Kidney (tissue), 14 donors: Measurements from ENCODE around the gene SMPD3. TPM values are rescaled to one million over a fixed set of nuclear protein-coding genes. Genes with fewer than 3 reads are reported as not detected.

Experiments used
- DNase-seq, 5 donors: peaks; one replicate each; pipeline ENCODE4 v3.0.0-alpha.2; 2013 to 2020
- FAIRE-seq: peaks from 2 replicates; lab custom pipeline; 2012; peaks lifted over from hg19 to GRCh38; lab: Jason Lieb, UNC
- H3K27ac ChIP-seq, 2 donors: one replicate each; pipeline ENCODE4 v1.7.0; 2013; ENCODE audit warnings: low read depth in 2 of 2, low read length in 2 of 2, inconsistent platforms in 1 of 2
- H3K27me3 ChIP-seq: one replicate; pipeline ENCODE4 v1.7.1; 2013; ENCODE audit warnings: low read length, inconsistent platforms; ENCODE audit not compliant: control insufficient read depth, insufficient read depth
- H3K36me3 ChIP-seq, 3 donors: one replicate each; pipeline versions ENCODE4 v1.7.0 to v1.7.1; 2013; ENCODE audit warnings: low read length in 3 of 3, control low read depth in 1 of 3, inconsistent platforms in 1 of 3; ENCODE audit not compliant: insufficient read depth in 3 of 3, control insufficient read depth in 2 of 3
- H3K4me1 ChIP-seq, 3 donors: one replicate each; pipeline versions ENCODE4 v1.7.0 to v1.7.1; 2013; ENCODE audit warnings: low read length in 3 of 3, inconsistent platforms in 1 of 3, low read depth in 1 of 3; ENCODE audit not compliant: control insufficient read depth in 2 of 3, insufficient read depth in 2 of 3
- H3K4me3 ChIP-seq, 3 donors: one replicate each; pipeline versions ENCODE4 v1.7.0 to v1.8.1; 2013; ENCODE audit warnings: low read length in 3 of 3, control low read depth in 1 of 3, inconsistent platforms in 1 of 3
- H3K9ac ChIP-seq, 3 donors: one replicate each; pipeline versions ENCODE4 v1.7.0 to v1.7.1; 2013; ENCODE audit warnings: low read length in 3 of 3, control low read depth in 1 of 3, inconsistent platforms in 1 of 3
- H3K9me3 ChIP-seq, 3 donors: one replicate each; pipeline versions ENCODE4 v1.7.0 to v1.7.1; 2013; ENCODE audit warnings: low read length in 3 of 3, control low read depth in 1 of 3, inconsistent platforms in 1 of 3; ENCODE audit not compliant: control insufficient read depth in 2 of 3, insufficient read depth in 1 of 3
- CTCF ChIP-seq: IDR thresholded peaks from 3 replicates; pipeline ENCODE4 v1.5.1; 2012; ENCODE audit warnings: mild to moderate bottlenecking, moderate library complexity, borderline replicate concordance; ENCODE audit not compliant: insufficient read depth; ENCODE audit errors: extremely low read depth
- intact Hi-C: fragments of 100-400 bp; cut with DNase I; formaldehyde crosslinking; loops from one replicate; pipeline ENCODE4 v1.11.1; 2022
- polyA plus RNA-seq: library from polyadenylated mRNA; stranded (reverse); fragments of 350-450 nt; fragmentation: Illumina TruSeq; extraction: RNeasy Lipid Tissue Mini Kit (QIAGEN cat#74804); gene quantifications from one replicate; pipeline ENCODE4 v1.2.3, GENCODE V29; 2014; ENCODE audit warnings: low read depth, low replicate concordance; ENCODE audit not compliant: insufficient read depth
- total RNA-seq: library from RNA; stranded (reverse); fragmentation: NEBNext Ultra II Directional; extraction: Animal tissue kit (Norgen Biotek cat#: 25700); gene quantifications from one replicate; pipeline ENCODE4 v1.2.1, GENCODE V29; 2021
- donor health status: control.
- donor health status: control.
- donor health status: control.
- donor health status: control.
- donor health status: control.
- donor health status: DM: yes; HTN: yes; CAD: no.
- donor health status: Normal renal cell carcinoma (clear cell type).

SMPD3 gene
- total and polyA plus RNA-seq, 2 donors from 2014 or later, result 0.28 to 0.72 TPM

- H3K9ac ChIP-seq, result no peak overlapping the region
- TF ChIP-seq CTCF, result no peak
- no peak for FAIRE-seq
These were observed 98.4 kb downstream of the SMPD3 start for GRCh38 chr16:68349838-68350410.

DNA sequence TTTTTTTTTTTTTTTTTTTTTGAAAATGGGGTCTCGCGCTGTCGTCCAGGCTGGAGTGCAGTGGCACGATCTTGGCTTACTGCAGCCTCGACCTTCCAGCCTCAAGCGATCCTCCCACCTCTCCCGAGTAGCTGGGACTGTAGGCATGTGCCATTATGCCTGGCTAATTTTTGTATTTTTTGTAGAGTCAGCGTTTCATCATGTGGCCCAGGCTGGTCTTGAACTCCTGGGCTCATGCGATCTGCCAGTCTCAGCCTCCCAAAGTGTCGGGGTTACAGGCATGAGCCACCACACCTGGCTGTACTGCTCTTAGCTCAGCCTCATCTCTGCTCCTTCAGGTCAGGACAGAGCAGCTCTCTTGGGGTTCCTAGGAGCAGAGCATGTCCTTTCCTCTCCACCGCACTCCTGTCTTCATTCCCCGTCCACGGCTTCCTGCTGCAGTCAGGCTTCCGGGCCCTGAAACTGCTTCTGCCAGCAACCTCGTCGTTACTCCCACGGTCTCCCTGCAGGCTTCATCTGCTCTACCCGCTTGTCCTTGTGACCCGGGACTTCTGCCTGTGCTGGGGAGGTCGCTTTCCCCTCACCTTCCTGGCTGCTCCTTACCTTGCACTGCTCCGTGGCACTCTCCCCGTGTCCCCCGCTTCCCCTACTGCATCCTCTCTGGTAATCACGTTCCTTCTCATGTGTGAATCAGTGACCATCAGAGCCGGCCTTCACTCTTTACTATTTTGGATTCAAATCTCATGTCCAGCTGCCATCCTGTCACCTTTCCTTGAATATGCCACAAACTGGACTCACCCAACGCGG is 99.5 kb downstream of the SMPD3 start:
- Histone ChIP-seq H3K4me3 (no peak overlapping the region), H3K4me1 (no peaks in the 10 kb centered on the region), H3K27ac (no peak overlapping the region), H3K9me3 (no peaks in the 10 kb centered on the region), H3K27me3 (no peaks in the 10 kb centered on the region), H3K36me3 (peaks cover 0 to 38% (median 36%) of the 10 kb centered on the region in 3 donors), H3K9ac (no peak overlapping the region)
- no peak for TF ChIP-seq CTCF
- intact Hi-C loops, result no loop called here
- FAIRE-seq, result no peak
- peak in 1 of 5 donors; percentile 39 for DNase-seq

More at GRCh38 chr16:68349838-68350410, 98.4 kb downstream of the SMPD3 start:
- H3K4me1 ChIP-seq, result no peaks in the 10 kb centered on the region
- no peak overlapping the region for H3K27ac ChIP-seq
- no peaks in the 10 kb centered on the region for H3K27me3 ChIP-seq
- no peak overlapping the region for H3K4me3 ChIP-seq
- peaks cover 0 to 47% (median 38%) of the 10 kb centered on the region in 3 donors for H3K36me3 ChIP-seq
- peak in 1 of 5 donors; percentile 34 for DNase-seq
- H3K9me3 ChIP-seq, result no peaks in the 10 kb centered on the region
- intact Hi-C loops, result no loop called here

- Histone ChIP-seq H3K4me3 (no peak overlapping the region), H3K36me3 (peaks cover 0 to 32% (median 32%) of the 10 kb centered on the region in 3 donors), H3K4me1 (no peaks in the 10 kb centered on the region), H3K27ac (no peak overlapping the region), H3K9ac (no peak overlapping the region), H3K27me3 (no peaks in the 10 kb centered on the region), H3K9me3 (no peaks in the 10 kb centered on the region)
- TF ChIP-seq CTCF, result no peak
- DNase-seq, result peak in 1 of 5 donors; percentile 13
- intact Hi-C loops, result no loop called here
- no peak for FAIRE-seq
These were observed 100.7 kb downstream of the SMPD3 start for GRCh38 chr16:68347605-68348004.
